ENCODE data around the gene ANG.

- TF ChIP-seq CTCF (IDR thresholded peaks at IDR 0.05) (no peak), POLR2AphosphoS5 (IDR thresholded peaks at IDR 0.05) (no peak), POLR2A (IDR thresholded peaks at IDR 0.05; ENCODE audit: low read depth) (no peak), EP300 (IDR thresholded peaks at IDR 0.05) (no peak)
These were observed 7.7 kb upstream of the ANG start for GRCh38 chr14:20680843-20681347.
